Measurements from ENCODE around the gene SSX2IP.

DNA sequence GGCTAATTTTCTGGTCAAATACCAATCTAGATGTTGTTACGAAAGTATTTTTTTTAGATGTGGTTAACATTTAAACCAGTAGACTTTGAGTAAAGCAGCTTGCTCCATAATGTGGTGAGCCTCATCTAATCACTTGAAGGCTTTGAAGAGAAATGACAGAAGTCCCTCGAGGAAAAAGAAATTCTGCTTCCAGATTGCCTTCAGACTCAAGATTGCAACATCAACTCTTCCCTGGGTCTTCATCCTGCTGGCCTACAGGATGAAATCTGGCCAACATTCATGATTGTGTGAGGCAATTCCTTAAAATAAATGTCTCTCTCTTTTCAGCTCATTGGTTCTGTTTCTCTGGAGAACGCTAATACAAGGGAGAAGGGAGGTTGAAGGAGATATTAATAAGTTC, 32.5 kb upstream of the SSX2IP start:
- TF ChIP-seq, protein P1, sequence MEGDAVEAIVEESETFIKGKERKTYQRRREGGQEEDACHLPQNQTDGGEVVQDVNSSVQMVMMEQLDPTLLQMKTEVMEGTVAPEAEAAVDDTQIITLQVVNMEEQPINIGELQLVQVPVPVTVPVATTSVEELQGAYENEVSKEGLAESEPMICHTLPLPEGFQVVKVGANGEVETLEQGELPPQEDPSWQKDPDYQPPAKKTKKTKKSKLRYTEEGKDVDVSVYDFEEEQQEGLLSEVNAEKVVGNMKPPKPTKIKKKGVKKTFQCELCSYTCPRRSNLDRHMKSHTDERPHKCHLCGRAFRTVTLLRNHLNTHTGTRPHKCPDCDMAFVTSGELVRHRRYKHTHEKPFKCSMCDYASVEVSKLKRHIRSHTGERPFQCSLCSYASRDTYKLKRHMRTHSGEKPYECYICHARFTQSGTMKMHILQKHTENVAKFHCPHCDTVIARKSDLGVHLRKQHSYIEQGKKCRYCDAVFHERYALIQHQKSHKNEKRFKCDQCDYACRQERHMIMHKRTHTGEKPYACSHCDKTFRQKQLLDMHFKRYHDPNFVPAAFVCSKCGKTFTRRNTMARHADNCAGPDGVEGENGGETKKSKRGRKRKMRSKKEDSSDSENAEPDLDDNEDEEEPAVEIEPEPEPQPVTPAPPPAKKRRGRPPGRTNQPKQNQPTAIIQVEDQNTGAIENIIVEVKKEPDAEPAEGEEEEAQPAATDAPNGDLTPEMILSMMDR (IDR thresholded peaks at IDR 0.05; ENCODE audit: low read depth, low read length, poor library complexity, severe bottlenecking): no peak
- no peak for TF ChIP-seq EZH2phosphoT487 (IDR thresholded peaks at IDR 0.05; ENCODE audit: borderline replicate concordance, low read length)

Data from DOHH2 (cell line).